ENCODE data around the gene ABCA3.

GRCh38 chr16:2271848-2272461 is 68.6 kb downstream of the ABCA3 start:
- TF ChIP-seq POLR2A (IDR thresholded peaks at IDR 0.05) (no peak), CTCF (IDR thresholded peaks at IDR 0.05) (no peak)
